Breast epithelium (tissue), 3 donors: ENCODE measurements around the gene CRACDL.

Experiments used
- POLR2A ChIP-seq: fragments of 450-650 bp; IDR thresholded peaks from one replicate; pipeline ENCODE4 v1.6.1; 2016; ENCODE audit warnings: antibody characterized with exemption, mild to moderate bottlenecking, moderate library complexity
- TF ChIP-seq, protein P1 (sequence below), 3 donors: fragments of 450-650 bp; IDR thresholded peaks; one replicate each; pipeline ENCODE4 v1.5.1; 2016 to 2017; ENCODE audit warnings: antibody characterized with exemption in 3 of 3, mild to moderate bottlenecking in 3 of 3, moderate library complexity in 3 of 3

DNA sequence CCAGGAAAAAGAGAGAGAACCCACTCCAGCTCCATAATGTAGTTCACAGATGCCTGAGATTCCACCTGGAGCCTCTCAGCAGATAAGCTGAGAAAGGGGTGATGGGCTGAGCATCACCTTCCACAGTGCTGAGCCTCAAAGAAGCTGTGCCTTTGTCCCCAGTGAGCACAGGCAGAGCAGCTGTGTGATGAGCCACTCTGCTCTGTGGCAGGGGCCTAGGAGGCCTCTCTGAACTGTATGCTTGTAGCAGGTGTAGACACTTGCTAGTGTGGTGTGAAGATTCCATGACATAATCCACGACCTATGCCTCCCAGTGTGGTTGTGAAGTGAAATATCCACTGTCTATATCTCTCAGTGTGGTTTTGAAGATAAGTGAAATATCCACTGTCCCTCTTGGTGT, 134.7 kb downstream of the CRACDL start:
- TF ChIP-seq, protein P1, sequence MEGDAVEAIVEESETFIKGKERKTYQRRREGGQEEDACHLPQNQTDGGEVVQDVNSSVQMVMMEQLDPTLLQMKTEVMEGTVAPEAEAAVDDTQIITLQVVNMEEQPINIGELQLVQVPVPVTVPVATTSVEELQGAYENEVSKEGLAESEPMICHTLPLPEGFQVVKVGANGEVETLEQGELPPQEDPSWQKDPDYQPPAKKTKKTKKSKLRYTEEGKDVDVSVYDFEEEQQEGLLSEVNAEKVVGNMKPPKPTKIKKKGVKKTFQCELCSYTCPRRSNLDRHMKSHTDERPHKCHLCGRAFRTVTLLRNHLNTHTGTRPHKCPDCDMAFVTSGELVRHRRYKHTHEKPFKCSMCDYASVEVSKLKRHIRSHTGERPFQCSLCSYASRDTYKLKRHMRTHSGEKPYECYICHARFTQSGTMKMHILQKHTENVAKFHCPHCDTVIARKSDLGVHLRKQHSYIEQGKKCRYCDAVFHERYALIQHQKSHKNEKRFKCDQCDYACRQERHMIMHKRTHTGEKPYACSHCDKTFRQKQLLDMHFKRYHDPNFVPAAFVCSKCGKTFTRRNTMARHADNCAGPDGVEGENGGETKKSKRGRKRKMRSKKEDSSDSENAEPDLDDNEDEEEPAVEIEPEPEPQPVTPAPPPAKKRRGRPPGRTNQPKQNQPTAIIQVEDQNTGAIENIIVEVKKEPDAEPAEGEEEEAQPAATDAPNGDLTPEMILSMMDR (IDR thresholded peaks at IDR 0.05), result no peak
- TF ChIP-seq POLR2A, result no peak
